DMS 273 (cell line): ENCODE data around the gene CABP2.
"Not testable (repeated sequence)": the region's sequence is repeated elsewhere in the genome, so short reads cannot be mapped to it uniquely, and the experiment has no call there.

Source experiments
- DNase-seq: peaks from one replicate; lab custom pipeline; 2025; ENCODE audit not compliant: unreplicated experiment; lab: John Stamatoyannopoulos, UW

CABP2 gene

GRCh38 chr11:67495234-67496005, 27.8 kb downstream of the CABP2 start:
- no peak for DNase-seq

- no peak for DNase-seq
These were observed 28.6 kb downstream of the CABP2 start for GRCh38 chr11:67494371-67495233.

GRCh38 chr11:67493548-67494370, 29.5 kb downstream of the CABP2 start:
- no peak for DNase-seq

- peak; percentile 25 for DNase-seq
These were observed 30.3 kb downstream of the CABP2 start for GRCh38 chr11:67492801-67493547.

GRCh38 chr11:67492069-67492727, 31.0 kb downstream of the CABP2 start:
- DNase-seq, result no peak

- no peak for DNase-seq
These were observed 31.8 kb downstream of the CABP2 start for GRCh38 chr11:67491276-67492068.

GRCh38 chr11:67490727-67491065, 32.5 kb downstream of the CABP2 start:
- DNase-seq, result no peak

GRCh38 chr11:67489885-67490726, 33.1 kb downstream of the CABP2 start:
- DNase-seq, result no peak

GRCh38 chr11:67489203-67489884, 33.9 kb downstream of the CABP2 start:
- no peak for DNase-seq

GRCh38 chr11:67486481-67487195, 36.6 kb downstream of the CABP2 start:
- DNase-seq, result no peak

- not testable (repeated sequence) for DNase-seq
These were observed 37.3 kb downstream of the CABP2 start for GRCh38 chr11:67485873-67486361.

- DNase-seq, result no peak
These were observed 38.4 kb downstream of the CABP2 start for GRCh38 chr11:67484847-67485311.

GRCh38 chr11:67483831-67484665, 39.2 kb downstream of the CABP2 start:
- no peak for DNase-seq

- peak; percentile 98 for DNase-seq
These were observed 40.1 kb downstream of the CABP2 start, which contains the start of gene AIP for GRCh38 chr11:67482827-67483798. Gene AIP, plus strand, starts transcription at chr11:67483026. Its CDS starts 133 bp downstream, at chr11:67483159.
